Thoracic aorta (tissue), 2 donors: Measurements from ENCODE around the gene ENOX1. TPM values are rescaled to one million over a fixed set of nuclear protein-coding genes. Genes with fewer than 3 reads are reported as not detected.

Source experiments
- ATAC-seq: fragments of 150-250 bp; one replicate; pipeline ENCODE4 v1.8.0; 2017; ENCODE audit warnings: low read depth; ENCODE audit not compliant: insufficient number of reproducible peaks, low FRiP score
- DNase-seq: peaks from one replicate; pipeline ENCODE4 v3.0.0-alpha.2; 2020; ENCODE audit warnings: low spot score
- H3K27ac ChIP-seq, 2 donors: fragments of 200-600 bp; sonication (generic); 1 replicate in 1 of 2; 2 replicates in 1 of 2; pipeline ENCODE4 v1.5.1; 2016; ENCODE audit warnings: mild to moderate bottlenecking in 2 of 2, moderate library complexity in 2 of 2
- H3K27me3 ChIP-seq: fragments of 200-600 bp; sonication (generic); replicated peaks from 2 replicates; pipeline ENCODE4 v1.6.0; 2016; ENCODE audit warnings: mild to moderate bottlenecking; ENCODE audit not compliant: insufficient read depth
- H3K36me3 ChIP-seq: fragments of 200-600 bp; sonication (generic); one replicate; pipeline ENCODE4 v1.5.1; 2016
- H3K4me1 ChIP-seq, 2 donors: fragments of 200-600 bp; sonication (generic); 1 replicate in 1 of 2; 2 replicates in 1 of 2; pipeline versions ENCODE4 v1.5.1 to v1.6.0; 2016; ENCODE audit warnings: low read depth in 2 of 2, mild to moderate bottlenecking in 1 of 2; ENCODE audit not compliant: control insufficient read depth in 1 of 2
- H3K4me3 ChIP-seq: fragments of 200-600 bp; sonication (generic); 2 replicates; pipeline ENCODE4 v1.5.1; 2016; ENCODE audit warnings: mild to moderate bottlenecking
- H3K9me3 ChIP-seq: fragments of 200-600 bp; sonication (generic); 2 replicates; pipeline ENCODE4 v1.5.1; 2016
- total RNA-seq, 2 donors: library from RNA; depleted of rRNA; stranded (reverse); fragments of >200 nt; gene quantifications; one replicate each; pipeline versions ENCODE4 v1.1.0 to v1.2.3, GENCODE V29; 2016
- TF ChIP-seq, protein P1 (sequence below): fragments of 200-600 bp; sonication (generic); IDR thresholded peaks from one replicate; pipeline ENCODE4 v1.5.1; 2019; ENCODE audit warnings: antibody characterized with exemption

ENOX1 gene
- total RNA-seq, 2 donors from 2014 or later = 0.41 to 2.3 TPM

DNA sequence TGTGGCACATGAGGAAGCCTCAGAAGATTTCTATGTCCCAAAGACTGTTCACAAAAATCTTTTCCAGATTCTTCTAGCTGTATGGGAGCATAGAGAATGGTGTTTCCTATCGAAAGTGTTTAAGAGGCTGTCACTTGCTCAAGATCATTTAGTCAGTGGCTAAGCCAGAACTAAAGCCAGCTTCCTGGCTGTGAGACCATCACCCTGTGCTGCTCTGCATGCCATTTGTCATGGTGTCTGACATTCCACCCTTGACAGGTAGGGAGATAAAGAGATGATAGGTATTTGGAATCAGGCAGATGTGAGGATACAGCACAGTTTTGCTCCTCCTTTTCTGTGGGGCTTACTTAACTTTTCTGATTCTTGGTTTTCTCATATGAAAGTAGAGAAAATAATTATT, 586.0 kb downstream of the ENOX1 start:
- no peak overlapping the region for H3K4me3 ChIP-seq
- no peaks in the 10 kb centered on the region for H3K4me1 ChIP-seq
- no peaks in the 10 kb centered on the region for H3K9me3 ChIP-seq
- H3K27me3 ChIP-seq = no peaks in the 10 kb centered on the region
- ATAC-seq (no peak), DNase-seq (no peak)
- TF ChIP-seq, protein P1, sequence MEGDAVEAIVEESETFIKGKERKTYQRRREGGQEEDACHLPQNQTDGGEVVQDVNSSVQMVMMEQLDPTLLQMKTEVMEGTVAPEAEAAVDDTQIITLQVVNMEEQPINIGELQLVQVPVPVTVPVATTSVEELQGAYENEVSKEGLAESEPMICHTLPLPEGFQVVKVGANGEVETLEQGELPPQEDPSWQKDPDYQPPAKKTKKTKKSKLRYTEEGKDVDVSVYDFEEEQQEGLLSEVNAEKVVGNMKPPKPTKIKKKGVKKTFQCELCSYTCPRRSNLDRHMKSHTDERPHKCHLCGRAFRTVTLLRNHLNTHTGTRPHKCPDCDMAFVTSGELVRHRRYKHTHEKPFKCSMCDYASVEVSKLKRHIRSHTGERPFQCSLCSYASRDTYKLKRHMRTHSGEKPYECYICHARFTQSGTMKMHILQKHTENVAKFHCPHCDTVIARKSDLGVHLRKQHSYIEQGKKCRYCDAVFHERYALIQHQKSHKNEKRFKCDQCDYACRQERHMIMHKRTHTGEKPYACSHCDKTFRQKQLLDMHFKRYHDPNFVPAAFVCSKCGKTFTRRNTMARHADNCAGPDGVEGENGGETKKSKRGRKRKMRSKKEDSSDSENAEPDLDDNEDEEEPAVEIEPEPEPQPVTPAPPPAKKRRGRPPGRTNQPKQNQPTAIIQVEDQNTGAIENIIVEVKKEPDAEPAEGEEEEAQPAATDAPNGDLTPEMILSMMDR = no peak
- no peaks in the 10 kb centered on the region for H3K36me3 ChIP-seq
- H3K27ac ChIP-seq = no peak overlapping the region

DNA sequence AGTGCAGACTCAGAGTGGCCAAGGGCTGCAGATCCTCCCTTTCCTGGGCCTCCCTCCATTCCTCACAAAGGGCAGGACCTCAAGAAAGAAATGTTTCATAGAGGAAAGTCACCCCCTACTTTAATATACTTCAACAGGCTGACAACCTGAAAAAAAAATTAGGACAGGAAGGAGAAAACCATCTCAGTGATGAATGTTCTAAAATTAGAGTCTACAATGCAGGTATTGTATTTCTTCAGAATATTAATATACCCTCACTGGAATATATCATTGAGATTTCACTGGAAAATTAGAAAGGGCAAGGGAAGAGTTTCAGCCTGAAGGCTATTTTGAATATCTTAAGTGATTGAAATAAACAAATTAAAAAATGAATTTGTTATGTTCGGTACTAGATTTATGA, 586.5 kb downstream of the ENOX1 start:
- Histone ChIP-seq H3K4me3 (no peak overlapping the region), H3K27ac (no peak overlapping the region), H3K4me1 (no peaks in the 10 kb centered on the region), H3K36me3 (no peaks in the 10 kb centered on the region), H3K9me3 (no peaks in the 10 kb centered on the region), H3K27me3 (no peaks in the 10 kb centered on the region)
- ATAC-seq = no peak
- TF ChIP-seq, protein P1 = no peak
- DNase-seq = no peak

DNA sequence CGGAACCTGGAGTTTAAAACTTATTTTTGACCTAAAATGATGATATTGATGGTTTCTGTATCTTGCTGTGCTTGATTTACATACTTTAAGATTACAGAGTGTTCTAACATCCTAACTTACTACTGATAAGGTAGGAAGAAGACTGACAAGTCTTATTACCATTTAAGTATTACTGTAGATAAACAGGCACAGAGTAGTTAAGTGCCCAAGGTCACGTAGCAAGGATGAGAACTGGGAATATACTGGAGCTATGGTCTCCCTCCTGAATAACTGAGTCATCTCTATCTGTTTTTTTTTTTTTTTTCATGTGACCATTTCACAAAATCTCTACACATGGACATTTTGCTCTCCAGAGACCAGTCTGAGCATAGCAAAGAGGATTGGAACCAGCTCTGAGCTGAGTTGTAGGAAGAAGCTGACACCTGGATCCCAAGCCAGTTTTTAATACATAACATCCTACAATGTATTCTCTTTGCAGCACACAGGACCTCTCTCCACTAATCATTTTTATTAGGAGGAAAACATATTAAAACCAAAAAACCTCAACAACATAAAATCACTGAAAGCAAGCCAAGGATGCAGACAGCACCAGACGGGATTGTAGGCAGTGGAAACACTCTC, 589.9 kb downstream of the ENOX1 start:
- H3K36me3 ChIP-seq = no peaks in the 10 kb centered on the region
- H3K4me3 ChIP-seq = no peak overlapping the region
- H3K9me3 ChIP-seq = no peaks in the 10 kb centered on the region
- H3K4me1 ChIP-seq = no peaks in the 10 kb centered on the region
- ATAC-seq = no peak
- TF ChIP-seq, protein P1 = no peak
- no peaks in the 10 kb centered on the region for H3K27me3 ChIP-seq
- no peak for DNase-seq
- H3K27ac ChIP-seq = no peak overlapping the region

DNA sequence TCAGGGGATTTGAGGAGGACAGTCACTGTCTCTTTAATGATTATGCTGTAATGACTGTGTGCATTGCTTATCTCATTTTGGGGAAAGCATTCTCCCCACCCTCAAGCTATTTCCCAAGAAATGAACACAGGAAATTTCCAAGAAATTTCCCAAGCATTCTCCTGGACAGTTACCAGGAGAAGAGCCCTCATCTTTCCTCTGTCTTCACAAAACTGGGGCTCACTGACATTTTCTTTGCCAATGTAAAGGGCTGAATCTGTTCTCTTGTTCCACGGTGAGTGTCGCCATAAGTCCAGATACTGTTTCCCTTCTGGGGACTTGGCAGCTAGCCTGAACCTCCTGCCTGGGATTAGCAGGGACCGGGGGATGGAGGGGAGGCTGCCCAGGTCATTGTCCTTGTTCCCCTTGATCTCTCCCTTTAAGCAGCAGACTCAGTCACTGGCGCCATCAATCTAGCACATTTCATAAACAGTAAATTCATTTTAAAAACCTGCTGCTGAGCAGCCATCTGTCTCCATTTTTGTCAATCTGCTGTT, 590.6 kb downstream of the ENOX1 start:
- H3K36me3 ChIP-seq = no peaks in the 10 kb centered on the region
- ATAC-seq (no peak), DNase-seq (no peak)
- TF ChIP-seq, protein P1 = no peak
- H3K27ac ChIP-seq = no peak overlapping the region
- no peak overlapping the region for H3K4me3 ChIP-seq
- no peaks in the 10 kb centered on the region for H3K27me3 ChIP-seq
- H3K9me3 ChIP-seq = no peaks in the 10 kb centered on the region
- no peaks in the 10 kb centered on the region for H3K4me1 ChIP-seq

DNA sequence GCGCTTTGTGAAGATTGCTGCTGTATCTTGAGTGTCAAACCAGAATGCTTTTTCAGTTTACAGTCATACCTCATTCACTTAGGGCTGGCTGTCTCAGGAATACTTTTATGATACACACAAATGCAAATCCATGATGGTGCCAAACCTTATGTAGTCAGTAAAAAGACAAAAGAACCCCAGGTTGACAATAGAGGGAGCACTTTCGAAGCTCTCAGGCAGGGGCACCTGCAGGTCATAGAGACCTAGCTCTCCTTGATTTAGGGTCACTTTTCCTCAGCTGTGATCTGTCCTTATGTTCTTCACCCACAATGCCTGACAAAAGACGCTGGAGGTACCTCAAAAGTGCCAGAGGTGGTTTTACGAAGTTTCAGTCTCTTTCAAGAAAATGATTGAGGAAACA, 591.2 kb downstream of the ENOX1 start:
- DNase-seq = no peak
- no peaks in the 10 kb centered on the region for H3K9me3 ChIP-seq
- no peaks in the 10 kb centered on the region for H3K36me3 ChIP-seq
- TF ChIP-seq, protein P1 = no peak
- no peak overlapping the region for H3K27ac ChIP-seq
- H3K4me1 ChIP-seq = no peaks in the 10 kb centered on the region
- no peak overlapping the region for H3K4me3 ChIP-seq
- no peak for ATAC-seq
- no peaks in the 10 kb centered on the region for H3K27me3 ChIP-seq
